Activated CD8-positive, alpha-beta memory T cell treated with anti-CD3 and anti-CD28 coated beads for 24 hours (primary cell): ENCODE results near the gene TMEM140.

Experiments
- DNase-seq: peaks from one replicate; pipeline ENCODE4 v3.0.0-alpha.2; 2020

The TMEM140 gene

DNA sequence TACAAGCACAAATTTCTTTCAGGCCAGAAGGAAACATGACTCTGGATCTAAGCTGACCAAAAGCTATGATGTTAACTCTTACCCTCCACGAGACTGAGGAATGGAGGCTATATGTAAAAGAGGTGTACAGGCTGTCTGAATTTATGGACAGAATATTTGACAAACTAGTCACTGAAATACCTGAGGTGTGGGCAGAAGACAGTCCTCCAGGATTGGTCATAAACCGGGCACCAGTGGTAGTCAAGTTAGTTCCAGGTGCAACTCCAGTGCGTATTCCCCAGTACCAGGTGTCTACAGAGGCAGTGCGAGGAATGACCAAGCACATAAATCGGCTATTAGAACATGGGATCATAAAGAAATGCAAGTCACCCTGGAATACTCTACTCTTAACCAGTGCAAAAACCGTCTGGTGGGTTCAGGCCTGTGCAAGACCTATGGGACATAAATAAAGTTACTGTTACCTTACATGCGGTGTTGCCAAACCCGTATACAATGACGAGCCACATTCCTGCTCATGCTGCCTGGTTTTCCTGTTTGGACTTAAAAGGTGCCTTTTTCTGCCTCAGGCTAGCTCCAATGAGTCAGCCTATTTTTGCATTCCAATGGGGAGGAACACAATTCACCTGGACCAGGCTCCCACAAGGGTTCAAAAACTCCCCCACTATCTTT is 29.3 kb downstream of the TMEM140 start:
- no peak for DNase-seq

DNA sequence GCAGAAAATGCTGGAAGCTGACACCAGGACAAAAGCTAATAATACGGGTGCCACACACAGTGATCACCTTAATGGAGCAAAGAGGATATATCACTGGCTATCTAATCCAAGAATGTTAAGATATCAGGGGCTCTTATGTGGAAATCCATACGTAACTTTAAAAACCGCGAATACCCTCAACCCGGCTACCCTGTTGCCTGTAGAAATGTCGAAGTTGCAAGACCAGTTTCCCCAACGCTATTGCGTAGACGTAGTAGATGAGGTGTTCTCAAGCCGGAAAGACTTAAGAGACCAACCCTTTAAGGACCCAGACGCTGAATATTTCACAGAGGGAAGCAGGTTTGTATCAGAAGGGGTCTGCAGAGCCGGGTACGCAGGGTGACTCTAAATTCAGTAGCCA is 30.5 kb downstream of the TMEM140 start:
- peak; percentile 33 for DNase-seq

DNA sequence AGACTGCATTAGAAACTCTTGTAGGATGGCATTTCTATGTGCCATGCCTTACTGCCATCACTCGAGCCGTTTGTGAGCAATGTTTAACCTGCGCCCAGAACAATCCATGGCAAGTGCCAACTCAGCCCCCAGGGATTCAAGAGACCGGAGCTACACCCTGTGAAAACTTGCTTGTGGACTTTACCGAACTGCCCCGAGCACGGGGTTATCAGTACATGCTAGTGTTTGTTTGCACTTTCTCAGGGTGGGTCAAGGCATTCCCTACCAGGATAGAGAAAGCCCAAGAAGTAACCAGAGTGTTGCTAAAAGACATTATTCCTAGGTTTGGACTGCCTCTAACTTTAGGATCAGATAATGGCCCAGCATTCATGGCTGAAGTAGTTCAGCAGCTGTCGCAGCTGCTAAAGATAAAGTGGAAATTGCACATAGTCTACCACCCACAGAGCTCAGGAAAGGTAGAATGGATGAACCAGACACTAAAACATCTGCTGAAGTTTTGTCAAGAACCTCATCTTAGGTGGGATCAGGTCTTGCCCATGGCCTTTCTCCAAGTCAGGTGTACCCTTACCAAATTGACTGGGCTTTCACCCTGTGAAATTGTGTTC is 31.6 kb downstream of the TMEM140 start:
- DNase-seq, result peak; percentile 26

- DNase-seq, result peak; percentile 40
Observed at GRCh38 chr7:135180122-135180521, 32.2 kb downstream of the TMEM140 start.

GRCh38 chr7:135181261-135181928 is 33.5 kb downstream of the TMEM140 start:
- DNase-seq, result no peak

DNA sequence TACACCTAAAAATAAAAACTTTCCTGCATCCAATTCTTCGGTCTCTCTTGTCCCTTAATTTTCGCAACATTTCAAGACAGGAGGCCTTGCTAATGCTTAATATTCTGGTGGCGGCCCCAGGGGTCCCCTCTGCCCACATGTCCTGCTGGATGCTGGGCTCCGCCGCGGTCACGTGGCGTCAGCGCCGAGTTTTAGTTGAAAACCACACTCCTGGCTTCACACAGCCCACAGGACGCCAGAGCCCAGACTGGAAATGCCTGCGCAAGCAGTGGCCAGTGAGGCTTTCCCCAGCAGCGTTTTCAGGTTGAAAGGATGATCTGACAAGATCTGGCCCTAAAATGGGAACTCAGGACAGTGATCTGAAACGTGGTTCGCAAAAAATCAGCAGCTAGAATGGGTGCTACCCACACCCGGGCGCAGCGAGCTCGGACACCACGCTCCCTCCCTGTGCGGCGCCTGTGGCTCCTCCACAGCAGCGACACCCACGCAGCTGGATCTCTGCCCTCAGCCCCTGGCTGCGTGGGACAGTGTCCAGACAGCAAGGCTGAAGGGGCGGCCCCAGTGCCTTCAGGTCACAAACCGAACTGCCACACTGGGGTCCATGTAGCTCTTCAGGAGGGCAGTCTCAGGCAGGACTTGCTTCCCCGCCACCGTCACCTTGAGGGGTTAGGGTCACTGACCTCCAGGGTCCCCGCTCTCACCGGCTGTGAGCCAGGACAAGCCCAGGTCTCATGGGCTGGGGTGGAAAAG is 34.2 kb downstream of the TMEM140 start:
- peak; percentile 40 for DNase-seq

DNA sequence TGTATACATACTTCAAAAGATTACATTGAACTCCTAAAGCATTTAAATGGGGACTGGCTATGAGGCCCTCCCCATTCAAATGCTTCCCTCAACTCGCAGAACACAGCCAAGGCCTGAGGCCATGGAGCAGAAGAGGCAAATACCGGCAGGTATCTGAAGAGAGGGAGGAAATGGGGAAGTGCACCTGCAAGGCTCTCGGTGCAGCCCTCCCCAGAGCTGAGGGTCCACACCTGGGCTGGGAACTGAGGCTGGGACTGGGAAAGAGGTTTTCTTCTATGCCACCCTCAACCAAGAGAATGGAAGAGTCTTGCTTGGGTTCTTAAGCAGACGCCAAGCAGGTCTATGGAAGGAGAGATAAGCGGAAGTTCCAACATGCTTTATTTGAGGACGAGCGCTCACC is 35.6 kb downstream of the TMEM140 start:
- peak; percentile 15 for DNase-seq

DNA sequence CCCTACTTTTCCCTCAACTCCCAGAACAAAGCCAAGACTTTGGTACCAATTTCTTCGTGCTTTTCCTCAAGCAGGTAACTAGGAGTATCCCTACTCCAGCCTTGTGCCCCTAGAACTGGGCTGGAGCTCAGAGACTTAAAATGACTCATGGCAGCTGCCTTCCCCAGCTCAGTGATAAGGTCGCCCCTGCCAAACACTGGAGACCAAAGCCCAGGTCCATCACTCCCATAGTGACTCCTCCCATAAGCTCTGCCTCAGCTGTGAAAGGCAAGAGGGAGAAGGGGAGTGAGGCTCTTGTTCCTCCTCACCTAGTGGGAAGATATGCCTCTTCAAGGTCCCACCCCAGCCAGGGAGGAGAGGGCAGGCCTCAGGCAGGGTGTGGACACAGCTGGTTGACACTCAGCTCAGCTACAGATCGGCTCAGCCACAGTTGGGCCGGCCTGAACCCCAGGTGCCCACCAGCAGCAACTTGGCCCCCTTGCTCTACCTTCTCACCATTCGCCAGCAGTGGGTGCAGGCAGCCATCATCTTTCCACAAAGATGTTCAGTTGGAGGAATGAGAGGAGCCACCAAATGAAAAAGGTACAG is 36.5 kb downstream of the TMEM140 start:
- DNase-seq, result peak; percentile 24

DNA sequence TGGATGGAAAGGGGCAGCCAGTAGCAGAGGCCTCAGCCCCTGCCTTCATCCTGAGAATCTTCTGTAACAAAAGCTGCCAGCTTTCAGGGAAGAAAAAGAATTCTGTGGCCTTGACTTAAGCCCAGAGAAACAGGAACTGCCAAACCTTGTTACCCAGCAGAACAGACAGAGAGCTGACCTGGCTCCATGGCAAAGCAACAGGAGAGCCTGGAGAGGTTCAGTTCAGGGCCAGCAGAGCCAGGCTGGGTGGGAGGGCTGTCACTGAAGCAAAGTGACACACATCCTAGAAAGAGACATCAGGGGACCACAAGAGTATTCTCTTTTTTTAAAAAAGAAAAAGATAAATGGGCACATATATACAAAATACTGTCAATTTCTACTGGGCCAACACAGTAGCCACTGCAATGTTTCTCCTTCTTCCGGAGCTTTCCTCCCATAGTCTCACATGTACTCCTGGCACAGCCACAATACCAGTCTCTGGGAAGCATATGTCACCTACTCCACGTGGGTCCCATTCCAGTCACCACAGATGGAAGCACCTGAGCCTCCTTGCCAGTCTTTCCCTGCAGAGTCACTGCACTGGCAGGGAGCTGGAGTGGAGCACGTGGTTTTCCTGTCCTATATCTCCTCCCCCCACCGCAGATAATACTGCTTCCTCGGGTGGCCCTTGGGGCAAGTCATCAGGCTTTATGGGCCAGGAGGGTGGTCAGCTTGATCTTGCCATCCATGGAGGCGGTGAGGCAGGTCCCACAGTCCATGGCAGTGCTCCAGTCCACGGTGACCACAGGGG is 37.8 kb downstream of the TMEM140 start:
- DNase-seq, result peak; percentile 50

GRCh38 chr7:135186261-135186540 is 38.3 kb downstream of the TMEM140 start:
- no peak for DNase-seq

DNA sequence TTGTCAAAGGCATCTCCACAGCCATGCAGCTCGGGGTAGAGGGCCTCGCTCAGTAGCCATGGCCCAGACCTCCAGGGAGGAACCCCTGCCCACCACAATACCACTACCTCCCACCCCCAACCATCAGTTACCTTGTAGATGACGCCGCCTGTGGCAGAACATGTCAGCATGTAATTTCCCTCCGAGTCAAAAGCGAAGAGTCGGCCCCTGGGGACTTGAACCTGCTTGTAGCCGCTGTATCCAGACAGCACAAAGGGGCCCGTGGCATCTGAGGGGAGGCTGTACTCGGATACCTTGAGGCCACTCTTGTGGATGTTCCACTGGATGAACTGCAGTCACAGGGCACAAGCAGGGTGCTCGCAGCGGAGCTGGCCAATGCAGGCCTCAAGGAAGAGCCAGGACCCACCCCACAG is 39.0 kb downstream of the TMEM140 start:
- DNase-seq, result peak; percentile 41

GRCh38 chr7:135188298-135188984 is 40.6 kb downstream of the TMEM140 start:
- DNase-seq, result peak; percentile 37

GRCh38 chr7:135189221-135189662 is 41.4 kb downstream of the TMEM140 start:
- DNase-seq, result no peak

- peak; percentile 4 for DNase-seq
Observed at GRCh38 chr7:135189961-135190360, 42.1 kb downstream of the TMEM140 start.

GRCh38 chr7:135190703-135191102 is 42.8 kb downstream of the TMEM140 start:
- DNase-seq, result no peak

DNA sequence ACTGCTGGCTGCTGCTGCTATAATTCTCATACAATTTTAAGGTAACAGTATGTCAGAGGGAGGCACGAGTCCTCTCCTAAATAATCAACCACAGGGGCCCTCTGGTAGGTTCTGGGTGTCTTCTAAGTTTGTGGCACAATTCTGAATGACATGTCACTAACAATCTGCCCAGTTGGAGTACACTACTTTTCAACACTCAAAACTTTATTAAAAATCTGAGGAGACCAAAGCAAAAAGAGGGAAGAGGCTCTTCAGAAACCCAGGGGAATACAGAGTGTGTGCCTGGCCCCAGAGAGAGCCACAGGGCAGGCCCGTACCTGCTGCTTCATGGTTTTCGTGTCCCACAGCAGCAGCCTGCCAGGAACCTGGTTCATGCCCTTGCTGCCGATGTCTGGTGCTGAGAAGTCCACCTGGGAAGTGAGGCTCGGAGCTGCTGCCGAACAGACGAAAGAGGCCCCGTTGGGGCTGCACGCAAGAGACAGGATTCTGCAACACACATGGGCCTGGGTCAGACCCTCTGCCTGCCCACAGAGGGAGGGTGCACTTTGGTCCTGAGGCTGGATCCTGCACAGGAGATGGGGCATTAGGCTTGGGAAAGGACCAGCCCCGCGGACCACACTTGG is 45.2 kb downstream of the TMEM140 start:
- peak; percentile 37 for DNase-seq

- peak; percentile 32 for DNase-seq
Observed at GRCh38 chr7:135193615-135194081, 45.8 kb downstream of the TMEM140 start.

GRCh38 chr7:135194494-135195095 is 46.7 kb downstream of the TMEM140 start:
- DNase-seq, result peak; percentile 42

DNA sequence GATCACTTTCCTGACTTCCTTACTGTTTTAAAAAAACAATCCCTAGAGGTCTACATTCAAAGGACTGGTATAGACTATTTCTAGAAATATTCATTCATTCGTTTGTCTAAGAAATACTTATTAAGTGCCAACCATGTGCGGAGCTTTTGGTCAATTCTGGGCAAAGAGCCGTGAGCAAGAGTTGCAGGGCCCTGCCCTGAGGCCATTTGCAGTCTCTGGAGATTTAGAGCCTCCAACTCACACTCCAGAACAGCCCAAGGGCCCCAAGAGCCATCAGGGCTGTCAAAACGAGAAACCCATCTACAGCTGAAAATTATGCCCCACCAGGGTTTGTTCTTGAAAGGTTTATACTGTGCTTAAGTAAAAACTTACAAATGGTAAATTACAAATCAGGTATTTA is 47.3 kb downstream of the TMEM140 start:
- peak; percentile 24 for DNase-seq

- peak; percentile 33 for DNase-seq
Observed at GRCh38 chr7:135195968-135196629, 48.2 kb downstream of the TMEM140 start.
